OCI-LY1 (cell line): Measurements from ENCODE around the gene CD82.

ENCODE experiments used
- H2AFZ ChIP-seq: fragments of 200-600 bp; sonication (generic), shearing (Covaris generic); 2 replicates; pipeline ENCODE4 v1.6.0; 2014; ENCODE audit warnings: antibody characterized with exemption, mild to moderate bottlenecking, low read length
- H3F3A ChIP-seq: fragments of 200-600 bp; sonication (generic), shearing (Covaris generic); 2 replicates; pipeline ENCODE4 v1.6.0; 2014; ENCODE audit warnings: mild to moderate bottlenecking, antibody characterized with exemption, low read length, moderate library complexity; ENCODE audit not compliant: insufficient read depth
- H3K27ac ChIP-seq: fragments of 200-600 bp; sonication (generic); 2 replicates; pipeline ENCODE4 v1.5.1; 2014; ENCODE audit warnings: low read length, mixed run types, mild to moderate bottlenecking, low read depth; ENCODE audit not compliant: poor library complexity, severe bottlenecking
- H3K27me3 ChIP-seq: fragments of 200-600 bp; sonication (generic); 2 replicates; pipeline ENCODE4 v1.6.0; 2014; ENCODE audit warnings: antibody characterized with exemption, mild to moderate bottlenecking, low read length, moderate library complexity; ENCODE audit not compliant: insufficient read depth
- H3K36me3 ChIP-seq: fragments of 200-600 bp; sonication (generic); 2 replicates; pipeline ENCODE4 v1.6.1; 2014; ENCODE audit warnings: mild to moderate bottlenecking, antibody characterized with exemption, low read length, moderate library complexity, mixed read lengths; ENCODE audit not compliant: insufficient read depth
- H3K4me1 ChIP-seq: fragments of 200-600 bp; sonication (generic); 2 replicates; pipeline ENCODE4 v1.5.1; 2014; ENCODE audit warnings: mild to moderate bottlenecking, low read length, moderate library complexity; ENCODE audit not compliant: insufficient read depth, severe bottlenecking
- H3K4me2 ChIP-seq: fragments of 200-600 bp; sonication (generic), shearing (Covaris generic); 2 replicates; pipeline ENCODE4 v1.6.1; 2014; ENCODE audit warnings: low read length
- H3K4me3 ChIP-seq: fragments of 200-600 bp; sonication (generic); 2 replicates; pipeline ENCODE4 v1.5.1; 2014; ENCODE audit warnings: low read length, low read depth, mild to moderate bottlenecking, mixed read lengths; ENCODE audit not compliant: poor library complexity, severe bottlenecking
- H3K79me2 ChIP-seq: fragments of 200-600 bp; shearing (Covaris generic); 2 replicates; pipeline ENCODE4 v1.6.1; 2016; ENCODE audit warnings: mixed run types, low read length, mixed read lengths; ENCODE audit not compliant: insufficient read depth
- H3K9ac ChIP-seq: fragments of 200-600 bp; sonication (generic), shearing (Covaris generic); 2 replicates; pipeline ENCODE4 v1.6.1; 2014; ENCODE audit warnings: mild to moderate bottlenecking, low read length, mixed read lengths
- H3K9me2 ChIP-seq: fragments of 200-600 bp; sonication (generic), shearing (Covaris generic); 2 replicates; pipeline ENCODE4 v1.6.1; 2014; ENCODE audit warnings: low read depth, mild to moderate bottlenecking, low read length, mixed read lengths
- H3K9me3 ChIP-seq: fragments of 200-600 bp; shearing (Covaris generic); 2 replicates; pipeline ENCODE4 v1.6.1; 2014; ENCODE audit warnings: low read length, mixed read lengths
- H4K20me1 ChIP-seq: fragments of 200-600 bp; sonication (generic), shearing (Covaris generic); 2 replicates; pipeline ENCODE4 v1.6.0; 2016; ENCODE audit warnings: mild to moderate bottlenecking, low read length; ENCODE audit not compliant: insufficient read depth
- EZH2 ChIP-seq: fragments of 200-600 bp; sonication (generic), shearing (Covaris generic); IDR thresholded peaks from 2 replicates; pipeline ENCODE4 v1.8.0; 2017; ENCODE audit warnings: borderline replicate concordance, mixed run types, mild to moderate bottlenecking, antibody characterized with exemption, low read length, moderate library complexity, mixed read lengths
- TF ChIP-seq, protein P1 (sequence below): fragments of 200-600 bp; sonication (generic), shearing (Covaris generic); IDR thresholded peaks from 2 replicates; pipeline ENCODE4 v1.5.1; 2017; ENCODE audit warnings: mild to moderate bottlenecking, antibody characterized with exemption, low read length, moderate library complexity, mixed read lengths

Gene CD82

DNA sequence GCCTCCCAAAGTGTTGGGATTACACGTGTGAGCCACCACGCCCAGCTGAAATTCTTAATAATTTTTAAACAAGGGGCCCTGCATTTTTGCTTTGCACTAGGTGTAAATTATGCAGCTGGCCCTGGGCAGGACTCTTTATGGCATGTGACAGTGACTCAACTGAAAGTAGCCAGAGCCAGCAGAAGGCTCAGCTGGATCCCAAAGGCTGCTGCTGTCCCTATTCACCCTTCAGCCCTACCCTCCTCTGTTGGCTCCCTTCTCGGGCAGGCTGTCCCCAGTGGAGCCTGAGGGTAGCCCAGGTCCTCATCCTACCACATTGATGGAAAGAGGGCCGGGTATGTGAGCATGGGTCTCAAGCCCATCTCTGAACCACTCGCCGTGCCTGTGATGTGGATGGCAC is 45.6 kb downstream of the CD82 start:
- peaks cover 84% of the 10 kb centered on the region for H3K4me1 ChIP-seq
- peaks cover 50% of the 10 kb centered on the region for H3K36me3 ChIP-seq
- no peaks in the 10 kb centered on the region for H3K27me3 ChIP-seq
- H3K4me3 ChIP-seq: no peak overlapping the region
- H3F3A ChIP-seq: no peaks in the 10 kb centered on the region
- no peak overlapping the region; the same call in 1 of the 2 replicates for H3K4me2 ChIP-seq
- TF ChIP-seq, protein P1, sequence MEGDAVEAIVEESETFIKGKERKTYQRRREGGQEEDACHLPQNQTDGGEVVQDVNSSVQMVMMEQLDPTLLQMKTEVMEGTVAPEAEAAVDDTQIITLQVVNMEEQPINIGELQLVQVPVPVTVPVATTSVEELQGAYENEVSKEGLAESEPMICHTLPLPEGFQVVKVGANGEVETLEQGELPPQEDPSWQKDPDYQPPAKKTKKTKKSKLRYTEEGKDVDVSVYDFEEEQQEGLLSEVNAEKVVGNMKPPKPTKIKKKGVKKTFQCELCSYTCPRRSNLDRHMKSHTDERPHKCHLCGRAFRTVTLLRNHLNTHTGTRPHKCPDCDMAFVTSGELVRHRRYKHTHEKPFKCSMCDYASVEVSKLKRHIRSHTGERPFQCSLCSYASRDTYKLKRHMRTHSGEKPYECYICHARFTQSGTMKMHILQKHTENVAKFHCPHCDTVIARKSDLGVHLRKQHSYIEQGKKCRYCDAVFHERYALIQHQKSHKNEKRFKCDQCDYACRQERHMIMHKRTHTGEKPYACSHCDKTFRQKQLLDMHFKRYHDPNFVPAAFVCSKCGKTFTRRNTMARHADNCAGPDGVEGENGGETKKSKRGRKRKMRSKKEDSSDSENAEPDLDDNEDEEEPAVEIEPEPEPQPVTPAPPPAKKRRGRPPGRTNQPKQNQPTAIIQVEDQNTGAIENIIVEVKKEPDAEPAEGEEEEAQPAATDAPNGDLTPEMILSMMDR: no peak
- no peak for TF ChIP-seq EZH2
- no peaks in the 10 kb centered on the region for H3K79me2 ChIP-seq
- H3K9me2 ChIP-seq: no peaks in the 10 kb centered on the region
- H3K9me3 ChIP-seq: no peaks in the 10 kb centered on the region
- H4K20me1 ChIP-seq: no peaks in the 10 kb centered on the region
- H3K9ac ChIP-seq: no peak overlapping the region
- H2AFZ ChIP-seq: no peak overlapping the region
- H3K27ac ChIP-seq: peak overlapping the region; percentile 96

DNA sequence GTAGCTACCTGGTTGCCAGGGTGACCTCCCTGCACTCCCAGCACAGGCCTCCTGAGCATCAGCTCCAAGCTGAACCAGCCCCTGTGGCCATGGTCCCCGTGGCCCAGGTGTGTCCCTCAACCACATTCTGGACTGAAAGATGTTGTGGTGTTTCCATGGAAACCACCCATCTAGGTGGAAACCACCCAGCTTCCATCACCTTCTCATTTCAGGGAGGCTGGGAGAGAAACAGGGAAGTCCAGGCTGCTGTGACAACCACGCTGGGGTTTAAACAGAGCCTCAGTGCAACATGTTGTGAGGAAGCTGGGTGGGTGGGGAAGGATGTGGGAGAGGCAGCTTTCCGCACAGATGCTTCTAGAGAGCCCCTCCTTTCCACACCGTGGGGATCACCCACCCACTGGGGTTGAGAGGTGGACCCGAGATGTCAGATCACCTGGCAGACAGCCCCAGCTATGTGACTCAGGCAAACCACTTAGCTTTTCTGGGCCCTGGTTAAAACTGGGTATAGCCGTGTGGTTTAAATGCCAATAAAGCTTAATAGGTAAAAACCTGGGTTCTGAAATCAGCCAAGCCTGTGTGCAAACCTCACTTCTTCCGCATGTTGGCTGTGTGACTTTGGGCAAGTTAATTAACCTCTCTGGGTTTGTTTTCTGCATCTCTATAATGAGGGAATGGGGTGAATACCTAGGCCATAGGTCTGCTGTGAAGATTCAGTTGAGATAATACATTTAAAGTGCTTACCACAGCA is 46.4 kb downstream of the CD82 start:
- Histone ChIP-seq H3K27me3 (no peaks in the 10 kb centered on the region), H3K9ac (no peak overlapping the region), H3K4me3 (no peak overlapping the region), H3K36me3 (peaks cover 50% of the 10 kb centered on the region; the same call in 1 of the 2 replicates), H3K79me2 (no peaks in the 10 kb centered on the region), H3K4me2 (peak overlapping the region; percentile 8; the same call in 1 of the 2 replicates), H4K20me1 (no peaks in the 10 kb centered on the region), H3F3A (no peaks in the 10 kb centered on the region), H3K9me2 (no peaks in the 10 kb centered on the region), H3K9me3 (no peaks in the 10 kb centered on the region), H2AFZ (no peak overlapping the region), H3K27ac (peak overlapping the region; percentile 96), H3K4me1 (peaks cover 76% of the 10 kb centered on the region)
- no peak for TF ChIP-seq EZH2
- TF ChIP-seq, protein P1: no peak

DNA sequence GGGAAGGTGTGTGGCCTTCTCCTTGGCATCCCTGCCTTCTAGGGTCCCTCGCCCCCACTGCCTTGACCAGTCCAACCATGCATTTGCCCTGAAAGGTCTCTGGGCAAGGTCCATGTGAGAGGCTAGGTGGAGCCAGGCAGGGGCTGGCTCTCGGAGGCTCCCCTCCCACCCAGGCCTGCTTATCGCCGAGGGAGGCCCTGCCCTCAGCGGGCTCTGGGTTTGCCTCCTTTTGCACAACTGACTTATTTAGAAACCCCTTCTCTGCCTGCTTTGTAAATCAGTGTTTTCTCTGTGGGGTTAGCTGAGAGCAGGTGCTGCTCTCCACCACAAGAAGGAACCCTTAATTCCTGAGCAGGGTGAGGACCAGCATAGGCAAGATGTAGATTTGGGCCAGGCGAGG is 47.7 kb downstream of the CD82 start:
- Histone ChIP-seq H3K4me2 (peak overlapping the region; percentile 31; the same call in 1 of the 2 replicates), H3K9ac (peak overlapping the region; percentile 30; the same call in 1 of the 2 replicates)

More for the DNA sequence above, 47.7 kb downstream of the CD82 start:
- H3K27me3 ChIP-seq: no peaks in the 10 kb centered on the region
- peak overlapping the region; percentile 64 for H3K27ac ChIP-seq
- no peaks in the 10 kb centered on the region for H3K9me2 ChIP-seq
- no peaks in the 10 kb centered on the region for H4K20me1 ChIP-seq
- H3K79me2 ChIP-seq: no peaks in the 10 kb centered on the region
- no peak overlapping the region for H2AFZ ChIP-seq
- no peaks in the 10 kb centered on the region for H3K9me3 ChIP-seq
- TF ChIP-seq, protein P1: no peak
- TF ChIP-seq EZH2: no peak
- peaks cover 63% of the 10 kb centered on the region for H3K4me1 ChIP-seq
- H3K36me3 ChIP-seq: peaks cover 47% of the 10 kb centered on the region; the same call in 1 of the 2 replicates
- H3K4me3 ChIP-seq: no peak overlapping the region
- H3F3A ChIP-seq: no peaks in the 10 kb centered on the region
